ENCODE measurements around the gene RPS15. TPM values are rescaled to one million over a fixed set of nuclear protein-coding genes. Genes with fewer than 3 reads are reported as not detected.
A peak's percentile ranks its signal among the peaks of the same experiment; 100 is the strongest.
"Not testable (repeated sequence)": the region's sequence is repeated elsewhere in the genome, so short reads cannot be mapped to it uniquely, and the experiment has no call there.

The RPS15 gene
- total RNA-seq, 1 donor from 2014 or later: 1,085 TPM

- no peak for DNase-seq (ENCODE audit: low spot score)
These were observed 31.3 kb downstream of the RPS15 start for GRCh38 chr19:1469255-1470054.

GRCh38 chr19:1470055-1470304 lies 31.8 kb downstream of the RPS15 start:
- DNase-seq (ENCODE audit: low spot score): no peak

GRCh38 chr19:1470305-1471009 lies 32.3 kb downstream of the RPS15 start:
- no peak for DNase-seq (ENCODE audit: low spot score)

GRCh38 chr19:1471010-1471514 lies 32.9 kb downstream of the RPS15 start:
- no peak for DNase-seq (ENCODE audit: low spot score)

- no peak for DNase-seq (ENCODE audit: low spot score)
These were observed 33.4 kb downstream of the RPS15 start for GRCh38 chr19:1471515-1472160.

GRCh38 chr19:1472231-1473084 lies 34.3 kb downstream of the RPS15 start:
- DNase-seq (ENCODE audit: low spot score): no peak

GRCh38 chr19:1473085-1473851 lies 35.1 kb downstream of the RPS15 start:
- no peak for DNase-seq (ENCODE audit: low spot score)

- DNase-seq (ENCODE audit: low spot score): no peak
These were observed 36.0 kb downstream of the RPS15 start for GRCh38 chr19:1474011-1474764.

- no peak for DNase-seq (ENCODE audit: low spot score)
These were observed 36.7 kb downstream of the RPS15 start for GRCh38 chr19:1474765-1475351.

- no peak for DNase-seq (ENCODE audit: low spot score)
These were observed 37.7 kb downstream of the RPS15 start for GRCh38 chr19:1475751-1476437.

- DNase-seq (ENCODE audit: low spot score): not testable (repeated sequence)
These were observed 38.9 kb downstream of the RPS15 start for GRCh38 chr19:1477056-1477455.

- DNase-seq (ENCODE audit: low spot score): peak; percentile 95
These were observed 40.9 kb downstream of the RPS15 start, which contains the start of gene C19orf25 for GRCh38 chr19:1478934-1479707. Gene C19orf25 (minus strand): TSS chr19:1479215. CDS start chr19:1478903, 312 bp downstream.

- DNase-seq (ENCODE audit: low spot score): no peak
These were observed 43.2 kb downstream of the RPS15 start for GRCh38 chr19:1481224-1481892.

- no peak for DNase-seq (ENCODE audit: low spot score)
These were observed 43.7 kb downstream of the RPS15 start for GRCh38 chr19:1481893-1482360.

GRCh38 chr19:1482361-1483130 lies 44.4 kb downstream of the RPS15 start:
- DNase-seq (ENCODE audit: low spot score): no peak

- no peak for DNase-seq (ENCODE audit: low spot score)
These were observed 45.2 kb downstream of the RPS15 start for GRCh38 chr19:1483131-1483978.
